ENCODE measurements around the gene BSX.

BSX gene

DNA sequence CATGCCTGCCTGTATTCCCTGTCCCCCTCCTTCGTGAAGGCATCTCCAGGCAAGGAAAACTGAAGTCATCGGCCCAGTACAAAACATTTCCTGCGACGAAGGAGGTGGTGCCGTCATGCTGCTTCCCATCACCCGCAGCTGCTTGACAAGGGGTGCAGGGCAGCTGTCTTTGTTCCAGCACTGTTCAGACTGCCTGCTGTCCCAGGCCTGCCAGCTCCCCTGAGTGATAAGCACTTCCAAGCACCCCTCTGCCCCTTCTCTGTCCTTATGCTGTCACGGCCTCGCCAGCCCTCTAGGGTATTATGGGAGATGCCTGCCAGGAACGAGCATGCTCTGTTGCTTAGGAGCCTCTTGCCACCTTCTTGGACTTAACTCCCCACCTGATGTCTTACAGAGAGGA lies 37.1 kb upstream of the BSX start:
- no peaks in the 10 kb centered on the region for H4K20me1 ChIP-seq (ENCODE audit: insufficient read depth, low read length, poor library complexity, severe bottlenecking)
- no peak for TF ChIP-seq EZH2phosphoT487 (IDR thresholded peaks at IDR 0.05; ENCODE audit: borderline replicate concordance)
- TF ChIP-seq, protein P1, sequence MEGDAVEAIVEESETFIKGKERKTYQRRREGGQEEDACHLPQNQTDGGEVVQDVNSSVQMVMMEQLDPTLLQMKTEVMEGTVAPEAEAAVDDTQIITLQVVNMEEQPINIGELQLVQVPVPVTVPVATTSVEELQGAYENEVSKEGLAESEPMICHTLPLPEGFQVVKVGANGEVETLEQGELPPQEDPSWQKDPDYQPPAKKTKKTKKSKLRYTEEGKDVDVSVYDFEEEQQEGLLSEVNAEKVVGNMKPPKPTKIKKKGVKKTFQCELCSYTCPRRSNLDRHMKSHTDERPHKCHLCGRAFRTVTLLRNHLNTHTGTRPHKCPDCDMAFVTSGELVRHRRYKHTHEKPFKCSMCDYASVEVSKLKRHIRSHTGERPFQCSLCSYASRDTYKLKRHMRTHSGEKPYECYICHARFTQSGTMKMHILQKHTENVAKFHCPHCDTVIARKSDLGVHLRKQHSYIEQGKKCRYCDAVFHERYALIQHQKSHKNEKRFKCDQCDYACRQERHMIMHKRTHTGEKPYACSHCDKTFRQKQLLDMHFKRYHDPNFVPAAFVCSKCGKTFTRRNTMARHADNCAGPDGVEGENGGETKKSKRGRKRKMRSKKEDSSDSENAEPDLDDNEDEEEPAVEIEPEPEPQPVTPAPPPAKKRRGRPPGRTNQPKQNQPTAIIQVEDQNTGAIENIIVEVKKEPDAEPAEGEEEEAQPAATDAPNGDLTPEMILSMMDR (conservative IDR thresholded peaks at IDR 0.05; ENCODE audit: low read length), result no peak

DNA sequence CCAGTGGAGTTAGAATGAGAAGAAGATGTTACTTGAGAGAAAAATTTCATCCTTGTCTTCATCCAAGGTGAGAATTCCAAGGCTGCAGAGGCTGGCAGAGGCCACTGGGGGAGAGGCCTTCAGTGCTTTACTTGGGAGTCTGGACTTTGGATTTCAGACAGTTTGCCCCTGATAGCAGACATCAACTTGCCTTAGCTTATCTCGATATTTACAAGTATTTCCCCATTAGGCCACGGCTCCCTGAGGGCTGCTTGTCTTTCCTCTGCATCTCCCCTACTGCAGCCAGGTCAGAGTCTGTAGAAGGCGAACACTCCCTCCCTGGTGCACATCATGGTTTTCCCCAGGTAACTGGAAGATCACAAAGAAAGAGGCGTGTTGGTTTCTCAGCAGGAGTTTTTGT lies 29.9 kb upstream of the BSX start:
- Histone ChIP-seq H3K27me3 (ENCODE audit: insufficient read depth, low read length, poor library complexity, severe bottlenecking) (no peaks in the 10 kb centered on the region), H2AFZ (ENCODE audit: low read length) (no peak overlapping the region), H3K9ac (ENCODE audit: low read depth, low read length, poor library complexity, severe bottlenecking) (no peak overlapping the region), H3K4me2 (ENCODE audit: low read depth, low read length, poor library complexity, severe bottlenecking) (no peak overlapping the region), H3K9me3 (ENCODE audit: insufficient read depth, low read depth, low read length) (no peaks in the 10 kb centered on the region), H4K20me1 (ENCODE audit: insufficient read depth, low read length, poor library complexity, severe bottlenecking) (no peaks in the 10 kb centered on the region), H3K9me2 (replicated peaks; ENCODE audit: low read depth, low read length) (no peaks in the 10 kb centered on the region), H3K4me1 (ENCODE audit: insufficient read depth, low read length, poor library complexity, severe bottlenecking) (no peaks in the 10 kb centered on the region), H3K36me3 (ENCODE audit: insufficient read depth, low read length) (no peaks in the 10 kb centered on the region), H3F3A (ENCODE audit: low read depth) (no peaks in the 10 kb centered on the region), H3K4me3 (ENCODE audit: low read length, poor library complexity, severe bottlenecking) (no peak overlapping the region), H3K79me2 (ENCODE audit: insufficient read depth, low read length) (no peaks in the 10 kb centered on the region)
- TF ChIP-seq, protein P1 (conservative IDR thresholded peaks at IDR 0.05; ENCODE audit: low read length), result no peak
- no peak for TF ChIP-seq EZH2phosphoT487 (IDR thresholded peaks at IDR 0.05; ENCODE audit: borderline replicate concordance)

More for the DNA sequence above, 37.1 kb upstream of the BSX start:
- no peak overlapping the region for H3K4me2 ChIP-seq (ENCODE audit: low read depth, low read length, poor library complexity, severe bottlenecking)
- H3K4me1 ChIP-seq (ENCODE audit: insufficient read depth, low read length, poor library complexity, severe bottlenecking), result no peaks in the 10 kb centered on the region
- no peak overlapping the region for H2AFZ ChIP-seq (ENCODE audit: low read length)
- H3K9me2 ChIP-seq (replicated peaks; ENCODE audit: low read depth, low read length), result no peaks in the 10 kb centered on the region
- no peak overlapping the region for H3K9ac ChIP-seq (ENCODE audit: low read depth, low read length, poor library complexity, severe bottlenecking)
- no peaks in the 10 kb centered on the region for H3F3A ChIP-seq (ENCODE audit: low read depth)
- no peak overlapping the region for H3K4me3 ChIP-seq (ENCODE audit: low read length, poor library complexity, severe bottlenecking)
- H3K36me3 ChIP-seq (ENCODE audit: insufficient read depth, low read length), result no peaks in the 10 kb centered on the region
- no peaks in the 10 kb centered on the region for H3K27me3 ChIP-seq (ENCODE audit: insufficient read depth, low read length, poor library complexity, severe bottlenecking)
- no peaks in the 10 kb centered on the region for H3K9me3 ChIP-seq (ENCODE audit: insufficient read depth, low read depth, low read length)
- H3K79me2 ChIP-seq (ENCODE audit: insufficient read depth, low read length), result no peaks in the 10 kb centered on the region

DNA sequence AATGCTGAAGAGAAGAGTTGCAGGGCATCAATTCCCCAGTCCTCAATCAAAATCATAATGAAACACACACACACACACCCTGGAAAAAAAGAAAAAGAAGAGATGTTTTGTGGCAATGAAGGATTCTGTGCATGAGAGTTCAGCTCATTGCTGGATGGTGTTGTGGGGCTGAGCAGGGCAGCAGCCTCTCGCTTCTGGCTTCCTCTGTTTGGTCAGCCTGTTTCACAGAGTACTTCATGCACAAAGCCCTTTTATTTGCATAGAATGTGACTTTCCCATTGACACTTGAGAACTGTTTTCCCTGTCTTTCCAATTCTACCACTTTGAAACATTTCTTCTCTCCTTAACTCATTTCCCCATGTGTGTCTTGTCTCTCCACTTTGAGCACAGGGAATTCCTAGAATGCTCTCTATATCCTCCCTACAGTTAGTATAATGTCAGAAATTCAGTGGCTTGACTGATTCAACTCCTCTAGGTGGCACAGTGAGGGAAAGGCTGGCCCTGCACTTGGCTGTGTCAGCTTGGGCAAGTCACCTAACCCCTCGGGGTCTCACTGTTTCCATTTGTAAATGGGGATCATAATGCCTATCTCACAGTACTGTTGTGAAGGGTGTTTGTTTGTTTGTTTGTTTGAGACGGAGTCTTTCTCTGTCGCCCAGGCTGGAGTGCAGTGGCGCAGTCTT lies 25.4 kb upstream of the BSX start:
- Histone ChIP-seq H3K9me2 (replicated peaks; ENCODE audit: low read depth, low read length) (no peaks in the 10 kb centered on the region), H3K36me3 (ENCODE audit: insufficient read depth, low read length) (no peaks in the 10 kb centered on the region), H2AFZ (ENCODE audit: low read length) (no peak overlapping the region), H3K4me2 (ENCODE audit: low read depth, low read length, poor library complexity, severe bottlenecking) (no peak overlapping the region), H3K9ac (ENCODE audit: low read depth, low read length, poor library complexity, severe bottlenecking) (no peak overlapping the region), H3K27me3 (ENCODE audit: insufficient read depth, low read length, poor library complexity, severe bottlenecking) (no peaks in the 10 kb centered on the region), H3K4me1 (ENCODE audit: insufficient read depth, low read length, poor library complexity, severe bottlenecking) (no peaks in the 10 kb centered on the region), H3K4me3 (ENCODE audit: low read length, poor library complexity, severe bottlenecking) (no peak overlapping the region), H4K20me1 (ENCODE audit: insufficient read depth, low read length, poor library complexity, severe bottlenecking) (no peaks in the 10 kb centered on the region), H3K9me3 (ENCODE audit: insufficient read depth, low read depth, low read length) (no peaks in the 10 kb centered on the region), H3K79me2 (ENCODE audit: insufficient read depth, low read length) (no peaks in the 10 kb centered on the region), H3F3A (ENCODE audit: low read depth) (no peaks in the 10 kb centered on the region)
- TF ChIP-seq EZH2phosphoT487 (IDR thresholded peaks at IDR 0.05; ENCODE audit: borderline replicate concordance), result no peak
- TF ChIP-seq, protein P1 (conservative IDR thresholded peaks at IDR 0.05; ENCODE audit: low read length), result no peak

All from Loucy (cell line).